ENCODE measurements around the gene SDF4.

SDF4 gene

GRCh38 chr1:1219341-1219740, 12.5 kb downstream of the SDF4 start:
- Histone ChIP-seq H3K4me2 (ENCODE audit: low read length) (no peak overlapping the region), H3K4me3 (ENCODE audit: low read depth, low read length, poor library complexity, severe bottlenecking) (no peak overlapping the region), H3K4me1 (ENCODE audit: insufficient read depth, low read length, severe bottlenecking) (peaks cover 9% of the 10 kb centered on the region), H3K9me2 (ENCODE audit: low read depth, low read length) (no peaks in the 10 kb centered on the region), H3K9me3 (ENCODE audit: low read length) (no peaks in the 10 kb centered on the region), H3K9ac (ENCODE audit: low read length) (no peak overlapping the region), H3K27ac (ENCODE audit: low read depth, low read length, poor library complexity, severe bottlenecking) (no peak overlapping the region), H3K36me3 (ENCODE audit: insufficient read depth, low read length) (peaks cover 79% of the 10 kb centered on the region), H3K79me2 (ENCODE audit: insufficient read depth, low read length) (no peaks in the 10 kb centered on the region), H3F3A (ENCODE audit: insufficient read depth, low read length) (no peaks in the 10 kb centered on the region), H3K27me3 (ENCODE audit: insufficient read depth, low read length) (no peaks in the 10 kb centered on the region), H4K20me1 (ENCODE audit: insufficient read depth, low read length) (no peaks in the 10 kb centered on the region), H2AFZ (ENCODE audit: low read length) (no peak overlapping the region)
- no peak for TF ChIP-seq EZH2 (IDR thresholded peaks at IDR 0.05; ENCODE audit: borderline replicate concordance, low read length)
- no peak for TF ChIP-seq CTCF (IDR thresholded peaks at IDR 0.05; ENCODE audit: low read length)

GRCh38 chr1:1218524-1219200, 13.1 kb downstream of the SDF4 start:
- H3F3A ChIP-seq (ENCODE audit: insufficient read depth, low read length): no peaks in the 10 kb centered on the region
- H3K4me1 ChIP-seq (ENCODE audit: insufficient read depth, low read length, severe bottlenecking): peaks cover 9% of the 10 kb centered on the region
- H3K79me2 ChIP-seq (ENCODE audit: insufficient read depth, low read length): no peaks in the 10 kb centered on the region
- no peaks in the 10 kb centered on the region for H4K20me1 ChIP-seq (ENCODE audit: insufficient read depth, low read length)
- H3K9me3 ChIP-seq (ENCODE audit: low read length): no peaks in the 10 kb centered on the region
- H2AFZ ChIP-seq (ENCODE audit: low read length): no peak overlapping the region
- TF ChIP-seq CTCF (IDR thresholded peaks at IDR 0.05; ENCODE audit: low read length) (no peak), EZH2 (IDR thresholded peaks at IDR 0.05; ENCODE audit: borderline replicate concordance, low read length) (no peak)
- no peak overlapping the region for H3K9ac ChIP-seq (ENCODE audit: low read length)
- no peaks in the 10 kb centered on the region for H3K9me2 ChIP-seq (ENCODE audit: low read depth, low read length)
- no peak overlapping the region for H3K4me2 ChIP-seq (ENCODE audit: low read length)
- H3K27me3 ChIP-seq (ENCODE audit: insufficient read depth, low read length): no peaks in the 10 kb centered on the region
- H3K36me3 ChIP-seq (ENCODE audit: insufficient read depth, low read length): peaks cover 76% of the 10 kb centered on the region
- no peak overlapping the region for H3K27ac ChIP-seq (ENCODE audit: low read depth, low read length, poor library complexity, severe bottlenecking)
- H3K4me3 ChIP-seq (ENCODE audit: low read depth, low read length, poor library complexity, severe bottlenecking): no peak overlapping the region

- H3K4me3 ChIP-seq (ENCODE audit: low read depth, low read length, poor library complexity, severe bottlenecking): no peak overlapping the region
- peaks cover 9% of the 10 kb centered on the region for H3K4me1 ChIP-seq (ENCODE audit: insufficient read depth, low read length, severe bottlenecking)
- H3K36me3 ChIP-seq (ENCODE audit: insufficient read depth, low read length): peaks cover 70% of the 10 kb centered on the region
- 0 out of 2 replicates have a peak, but pooled peaks cover 7% of the 10 kb centered on the region for H3K27me3 ChIP-seq (ENCODE audit: insufficient read depth, low read length)
- H3K4me2 ChIP-seq (ENCODE audit: low read length): no peak overlapping the region
- no peaks in the 10 kb centered on the region for H3K9me2 ChIP-seq (ENCODE audit: low read depth, low read length)
- no peak overlapping the region for H2AFZ ChIP-seq (ENCODE audit: low read length)
- H3K9me3 ChIP-seq (ENCODE audit: low read length): no peaks in the 10 kb centered on the region
- H3K9ac ChIP-seq (ENCODE audit: low read length): no peak overlapping the region
- H3K79me2 ChIP-seq (ENCODE audit: insufficient read depth, low read length): no peaks in the 10 kb centered on the region
- TF ChIP-seq EZH2 (IDR thresholded peaks at IDR 0.05; ENCODE audit: borderline replicate concordance, low read length): no peak
- no peak for TF ChIP-seq CTCF (IDR thresholded peaks at IDR 0.05; ENCODE audit: low read length)
- no peaks in the 10 kb centered on the region for H4K20me1 ChIP-seq (ENCODE audit: insufficient read depth, low read length)
- H3K27ac ChIP-seq (ENCODE audit: low read depth, low read length, poor library complexity, severe bottlenecking): no peak overlapping the region
- H3F3A ChIP-seq (ENCODE audit: insufficient read depth, low read length): no peaks in the 10 kb centered on the region
Observed at GRCh38 chr1:1217621-1218523, 13.9 kb downstream of the SDF4 start.

All from OCI-LY1 (cell line).